ENCODE data around the gene VSIG4. TPM values are rescaled to one million over a fixed set of nuclear protein-coding genes. Genes with fewer than 3 reads are reported as not detected.

VSIG4 gene
- total and polyA plus RNA-seq, 2 of the 8 experiments (the other 6 are each of a cell fraction or from before 2014, with no cell fraction given), result not detected

GRCh38 chrX:66004928-66005829, 34.7 kb downstream of the VSIG4 start (continued):
- TF ChIP-seq CREB1 (IDR thresholded peaks at IDR 0.05) (no peak), CHD2 (IDR thresholded peaks at IDR 0.05; ENCODE audit: low read length) (no peak), SAP30 (IDR thresholded peaks at IDR 0.05; ENCODE audit: insufficient read depth, insufficient replicate concordance, low read length) (no peak)

All from H1 (cell line).